Upper lobe of left lung (tissue), 6 donors: Measurements from ENCODE around the gene PLSCR3. TPM values are rescaled to one million over a fixed set of nuclear protein-coding genes. Genes with fewer than 3 reads are reported as not detected.

Experiments used
- ATAC-seq, 2 donors: fragments of 200-7000 bp; cut with Tn5 transposase; one replicate each; pipeline ENCODE4 v1.9.1; 2022; ENCODE audit warnings: mild to moderate bottlenecking in 2 of 2, moderate library complexity in 2 of 2; ENCODE audit not compliant: low FRiP score in 2 of 2
- DNase-seq, 2 donors: peaks; one replicate each; pipeline ENCODE4 v3.0.0-alpha.2; 2019 to 2020
- H3K27ac ChIP-seq, 4 donors: fragments of 200-600 bp; sonication (generic); one replicate each; pipeline ENCODE4 v1.5.1; 2016 to 2019
- H3K27me3 ChIP-seq, 4 donors: fragments of 200-600 bp; sonication (generic); one replicate each; pipeline ENCODE4 v1.5.1; 2017 to 2019
- H3K36me3 ChIP-seq, 4 donors: fragments of 200-600 bp; sonication (generic); one replicate each; pipeline ENCODE4 v1.5.1; 2016 to 2019
- H3K4me1 ChIP-seq, 4 donors: fragments of 200-600 bp; sonication (generic); one replicate each; pipeline ENCODE4 v1.5.1; 2018 to 2019
- H3K4me3 ChIP-seq, 4 donors: fragments of 200-600 bp; sonication (generic); one replicate each; pipeline ENCODE4 v1.5.1; 2017 to 2019; ENCODE audit warnings: mild to moderate bottlenecking in 2 of 4, moderate library complexity in 1 of 4
- H3K9me3 ChIP-seq, 4 donors: fragments of 200-600 bp; sonication (generic); one replicate each; pipeline ENCODE4 v1.5.1; 2018 to 2019
- CTCF ChIP-seq, 6 experiments: fragments of 450-650 bp in 4 of 6; fragments of 200-600 bp in 2 of 6; sonication (generic) in 2 of 6; IDR thresholded peaks; one replicate each; pipeline ENCODE4 v1.5.1; 2016 to 2019; ENCODE audit warnings: antibody characterized with exemption in 6 of 6
- EP300 ChIP-seq, 4 donors: sonication (generic); formaldehyde crosslinking; IDR thresholded peaks; one replicate each; pipeline ENCODE4 v1.5.1; 2017; ENCODE audit warnings: antibody characterized with exemption in 4 of 4, control low read depth in 2 of 4
- POLR2A ChIP-seq, 4 donors: fragments of 450-650 bp; IDR thresholded peaks; one replicate each; pipeline ENCODE4 v1.5.1; 2016 to 2017; ENCODE audit warnings: antibody characterized with exemption in 4 of 4, mild to moderate bottlenecking in 2 of 4
- POLR2AphosphoS5 ChIP-seq, 2 donors: sonication (generic); formaldehyde crosslinking; IDR thresholded peaks; one replicate each; pipeline ENCODE4 v1.5.1; 2017; ENCODE audit warnings: antibody characterized with exemption in 2 of 2
- WGBS, 2 donors: methylation state at CpG; one replicate each; pipeline ENCODE4 v1.1.5; 2017 to 2018; 5-methylcytosine and 5-hydroxymethylcytosine counted together
- total RNA-seq, 6 donors: library from RNA; depleted of rRNA in 4 of 6; stranded (reverse); fragments of >200 nt in 4 of 6; gene quantifications; one replicate each; pipeline versions ENCODE4 v1.1.0 to v1.2.1, GENCODE V29; 2016 to 2021
- donor health status: DM: no; HTN: no; CAD: no; lungs with moderate emphysema.
- donor health status: DM: no; HTN: yes; CAD: no; lungs with severe emphysema.

Gene PLSCR3
- total RNA-seq, 6 donors from 2014 or later: 20.6 to 64.5 (median 37.7) TPM

- ATAC-seq (peak in 1 of 2 donors; percentile 45), DNase-seq (peak; percentile 72 to 95)
- TF ChIP-seq POLR2AphosphoS5 (IDR thresholded peaks at IDR 0.05) (no peak), POLR2A (IDR thresholded peaks at IDR 0.05) (no peak), EP300 (IDR thresholded peaks at IDR 0.05) (no peak), CTCF (IDR thresholded peaks at IDR 0.05) (no peak)
- Histone ChIP-seq H3K4me3 (peak overlapping the region in 3 of 4 donors; percentile 25 to 61 (median 35)), H3K4me1 (peaks cover 50 to 60% (median 57%) of the 10 kb centered on the region in 4 donors), H3K27me3 (peaks cover 0 to 25% (median 19%) of the 10 kb centered on the region in 4 donors), H3K36me3 (no peaks in the 10 kb centered on the region), H3K27ac (no peak overlapping the region), H3K9me3 (no peaks in the 10 kb centered on the region)
- 19% methylated on average over 38 of the region's 48 CpGs for WGBS, 2 donors
These were observed 43.8 kb upstream of the PLSCR3 start for GRCh38 chr17:7437950-7438614.

GRCh38 chr17:7437369-7437863 is 43.1 kb upstream of the PLSCR3 start:
- Histone ChIP-seq H3K4me3 (peak overlapping the region in 3 of 4 donors; percentile 56 to 63 (median 61)), H3K27me3 (peaks cover 0 to 25% (median 19%) of the 10 kb centered on the region in 4 donors), H3K27ac (peak overlapping the region in 3 of 4 donors; percentile 65 to 84 (median 79)), H3K4me1 (peaks cover 50 to 60% (median 57%) of the 10 kb centered on the region in 4 donors), H3K36me3 (no peaks in the 10 kb centered on the region), H3K9me3 (no peaks in the 10 kb centered on the region)
- no peak for ATAC-seq
- DNase-seq: no peak
- TF ChIP-seq POLR2AphosphoS5 (IDR thresholded peaks at IDR 0.05): no peak
- 34 to 68% methylated on average over 9 to 31 of the region's 31 CpGs for WGBS, 2 donors

GRCh38 chr17:7436556-7437368 is 42.4 kb upstream of the PLSCR3 start:
- ATAC-seq (peak; percentile 85 to 90), DNase-seq (peak; percentile 89 to 96)
- peaks cover 50 to 60% (median 57%) of the 10 kb centered on the region in 4 donors for H3K4me1 ChIP-seq
- H3K36me3 ChIP-seq: no peaks in the 10 kb centered on the region
- H3K27ac ChIP-seq: peak overlapping the region; percentile 65 to 84 (median 78)
- H3K27me3 ChIP-seq: peaks cover 0 to 25% (median 19%) of the 10 kb centered on the region in 4 donors
- H3K9me3 ChIP-seq: no peaks in the 10 kb centered on the region
- TF ChIP-seq EP300 (IDR thresholded peaks at IDR 0.05) (no peak), POLR2A (IDR thresholded peaks at IDR 0.05) (peak in 2 of 4 donors; percentile 32 to 45), POLR2AphosphoS5 (IDR thresholded peaks at IDR 0.05) (peak in 1 of 2 donors; percentile 41), CTCF (IDR thresholded peaks at IDR 0.05) (peak; percentile 80 to 97 (median 95))
- 15 to 23% methylated on average over 12 to 48 of the region's 92 CpGs for WGBS, 2 donors
- peak overlapping the region in 3 of 4 donors; percentile 56 to 63 (median 61) for H3K4me3 ChIP-seq

GRCh38 chr17:7435676-7436555 is 41.6 kb upstream of the PLSCR3 start:
- peak overlapping the region; percentile 65 to 85 (median 78) for H3K27ac ChIP-seq

More at GRCh38 chr17:7435676-7436555, 41.6 kb upstream of the PLSCR3 start:
- TF ChIP-seq CTCF (IDR thresholded peaks at IDR 0.05): peak in 3 of 6 experiments; percentile 16 to 32 (median 18)
- TF ChIP-seq POLR2A (IDR thresholded peaks at IDR 0.05): peak in 1 of 4 donors; percentile 11
- no peak for TF ChIP-seq POLR2AphosphoS5 (IDR thresholded peaks at IDR 0.05)
- H3K9me3 ChIP-seq: no peaks in the 10 kb centered on the region
- WGBS, 2 donors: 10 to 21% methylated on average over 13 to 48 of the region's 49 CpGs
- peaks cover 50 to 60% (median 56%) of the 10 kb centered on the region in 4 donors for H3K4me1 ChIP-seq
- DNase-seq: peak; percentile 71 to 93
- H3K27me3 ChIP-seq: peaks cover 0 to 25% (median 18%) of the 10 kb centered on the region in 4 donors
- H3K4me3 ChIP-seq: peak overlapping the region; percentile 56 to 63 (median 58)
- peak; percentile 37 to 51 for ATAC-seq
- H3K36me3 ChIP-seq: no peaks in the 10 kb centered on the region
